A549 (cell line): Measurements from ENCODE around the gene ZNF280B. TPM values are rescaled to one million over a fixed set of nuclear protein-coding genes. Genes with fewer than 3 reads are reported as not detected.

Experiments used
- ATAC-seq, 2 experiments: fragments of 200-7000 bp in 1 of 2; fragments of >200 bp in 1 of 2; cut with Nextera tagmentation in 1 of 2; cut with Tn5 transposase in 1 of 2; 3 replicates each; pipeline versions ENCODE4 v1.8.0 to v1.9.1; 2018 to 2020; ENCODE audit warnings: mild to moderate bottlenecking in 1 of 2, moderate library complexity in 1 of 2
- CTCF ChIA-PET: fragments of 300-600 bp; sonication (Branson Sonifier 250); formaldehyde crosslinking; extraction: SDS; loops from one replicate; lab custom pipeline; 2021; ENCODE audit warnings: antibody characterized with exemption, inconsistent platforms; lab: Yijun Ruan, JAX
- POLR2A ChIA-PET: fragments of 350-600 bp; formaldehyde crosslinking; extraction: SDS; loops from one replicate; lab custom pipeline; 2021; ENCODE audit warnings: antibody characterized with exemption, inconsistent platforms; lab: Yijun Ruan, JAX
- DNase-seq, 2 experiments: peaks; one replicate each; pipeline versions ENCODE4 v3.0.0 to v3.0.0-alpha.2; 2011 to 2016; ENCODE audit warnings: low read depth in 1 of 2, low spot score in 1 of 2
- FAIRE-seq: peaks from 2 replicates; lab custom pipeline; 2011; peaks lifted over from hg19 to GRCh38; lab: Jason Lieb, UNC
- H3K27ac ChIP-seq, 2 experiments: fragments of >200 bp; sonication (Bioruptor Twin); formaldehyde crosslinking; 3 replicates each; pipeline ENCODE4 v1.5.1; 2016 to 2017
- H3K4me1 ChIP-seq: fragments of >200 bp; sonication (Bioruptor Twin); formaldehyde crosslinking; 3 replicates; pipeline ENCODE4 v1.6.1; 2016
- H3K4me2 ChIP-seq: fragments of >200 bp; sonication (Bioruptor Twin); formaldehyde crosslinking; 3 replicates; pipeline ENCODE4 v1.6.1; 2016
- H3K4me3 ChIP-seq: fragments of >200 bp; sonication (Bioruptor Twin); formaldehyde crosslinking; 3 replicates; pipeline ENCODE4 v1.5.1; 2016
- H3K9me3 ChIP-seq: fragments of >200 bp; sonication (Bioruptor Twin); formaldehyde crosslinking; 3 replicates; pipeline ENCODE4 v1.6.1; 2016
- CBX2 ChIP-seq: fragments of 200-600 bp; sonication (generic); IDR thresholded peaks from 2 replicates; pipeline ENCODE4 v1.6.1; 2016; ENCODE audit warnings: low read depth, mild to moderate bottlenecking, borderline replicate concordance
- CBX8 ChIP-seq: fragments of 200-600 bp; sonication (generic); IDR thresholded peaks from 2 replicates; pipeline ENCODE4 v1.6.1; 2016
- CEBPB ChIP-seq, 2 experiments: fragments of >200 bp in 1 of 2; sonication (Bioruptor Twin) in 1 of 2; formaldehyde crosslinking in 1 of 2; IDR thresholded peaks; 2 replicates each; pipeline ENCODE4 v1.6.1; 2012 to 2016
- CHD2 ChIP-seq: fragments of 150-350 bp; IDR thresholded peaks from 2 replicates; pipeline ENCODE4 v1.6.1; 2014; ENCODE audit warnings: low read length; ENCODE audit not compliant: partially characterized antibody
- CHD4 ChIP-seq: fragments of 200-600 bp; sonication (generic); IDR thresholded peaks from 2 replicates; pipeline ENCODE4 v1.6.1; 2016; ENCODE audit warnings: antibody characterized with exemption, mild to moderate bottlenecking, borderline replicate concordance
- FOSL2 ChIP-seq, 2 experiments: fragments of 450-650 bp in 1 of 2; fragments of >200 bp in 1 of 2; sonication (Bioruptor Twin) in 1 of 2; formaldehyde crosslinking; IDR thresholded peaks; 2 replicates each; pipeline versions ENCODE4 v1.5.0 to v1.6.1; 2016 to 2020; ENCODE audit warnings: mild to moderate bottlenecking in 1 of 2, moderate library complexity in 1 of 2
- FOXS1 ChIP-seq: fragments of 250-450 bp; sonication (Bioruptor Pico); IDR thresholded peaks from 2 replicates; pipeline ENCODE4 v1.5.0; 2020; ENCODE audit warnings: mild to moderate bottlenecking, moderate library complexity
- HES2 ChIP-seq: fragments of >200 bp; sonication (Bioruptor Twin); formaldehyde crosslinking; IDR thresholded peaks from 2 replicates; pipeline ENCODE4 v1.6.1; 2016
- HOXB13 ChIP-seq: fragments of 250-450 bp; sonication (Bioruptor Pico); IDR thresholded peaks from 2 replicates; pipeline ENCODE4 v1.5.0; 2020; ENCODE audit warnings: low read depth, mild to moderate bottlenecking, moderate library complexity
- KDM1A ChIP-seq: fragments of 200-600 bp; sonication (generic); IDR thresholded peaks from 2 replicates; pipeline ENCODE4 v1.6.1; 2016; ENCODE audit warnings: low read depth, mild to moderate bottlenecking
- MAZ ChIP-seq: fragments of 150-350 bp; IDR thresholded peaks from 2 replicates; pipeline ENCODE4 v1.6.1; 2014; ENCODE audit warnings: antibody characterized with exemption, low read depth, low read length, borderline replicate concordance
- NFE2L2 ChIP-seq: fragments of 150-350 bp; conservative IDR thresholded peaks from 2 replicates; pipeline ENCODE4 v1.6.1; 2014; ENCODE audit warnings: low read length
- PHF8 ChIP-seq: fragments of 200-600 bp; sonication (generic); IDR thresholded peaks from 2 replicates; pipeline ENCODE4 v1.6.1; 2016; ENCODE audit warnings: low read depth, mild to moderate bottlenecking, antibody characterized with exemption, moderate library complexity, borderline replicate concordance
- POLR2AphosphoS2 ChIP-seq: conservative IDR thresholded peaks from 2 replicates; pipeline ENCODE4 v1.6.1; 2012; ENCODE audit warnings: low read length, improper control_type of control experiment, inconsistent platforms
- RARB ChIP-seq: fragments of 250-450 bp; sonication (Bioruptor Pico); IDR thresholded peaks from 2 replicates; pipeline ENCODE4 v1.8.0; 2021; ENCODE audit warnings: mild to moderate bottlenecking, moderate library complexity
- RCOR1 ChIP-seq: fragments of 150-350 bp; IDR thresholded peaks from 2 replicates; pipeline ENCODE4 v1.6.1; 2014; ENCODE audit warnings: antibody characterized with exemption, low read length, low read depth
- RFX5 ChIP-seq: fragments of 450-650 bp; IDR thresholded peaks from 2 replicates; pipeline ENCODE4 v1.7.1; 2014; ENCODE audit warnings: antibody characterized with exemption, mild to moderate bottlenecking, moderate library complexity
- SMC3 ChIP-seq: fragments of >200 bp; sonication (Bioruptor Twin); formaldehyde crosslinking; IDR thresholded peaks from 3 replicates; pipeline ENCODE4 v1.6.1; 2018; ENCODE audit warnings: inconsistent platforms
- TP53 ChIP-seq: fragments of 250-450 bp; sonication (Bioruptor Pico); IDR thresholded peaks from 2 replicates; pipeline ENCODE4 v1.5.0; 2021; ENCODE audit warnings: mild to moderate bottlenecking, moderate library complexity
- ZC3H11A ChIP-seq: fragments of 450-650 bp; IDR thresholded peaks from 2 replicates; pipeline ENCODE4 v1.6.1; 2014; ENCODE audit warnings: antibody characterized with exemption, mild to moderate bottlenecking
- ZFP36 ChIP-seq: fragments of 450-650 bp; IDR thresholded peaks from 2 replicates; pipeline ENCODE4 v1.6.1; 2014; ENCODE audit warnings: borderline replicate concordance; ENCODE audit not compliant: partially characterized antibody
- ZSCAN20 ChIP-seq: fragments of 250-450 bp; sonication (Bioruptor Pico); IDR thresholded peaks from 2 replicates; pipeline ENCODE4 v1.8.0; 2022; ENCODE audit warnings: mild to moderate bottlenecking, moderate library complexity
- WGBS: methylation state at CpG from one replicate; pipeline ENCODE4 v1.1.6; 2017; ENCODE audit errors: missing lambda C conversion rate; 5-methylcytosine and 5-hydroxymethylcytosine counted together
- polyA plus RNA-seq, 4 experiments: library from polyadenylated mRNA; depleted of rRNA in 3 of 4; stranded (reverse); fragments of >200 nt; fragmentation: RNase III in 1 of 4; extraction: RNeasy Plus Mini Kit Qiagen cat#74134 plus additional on column Dnase treatment in 1 of 4; gene quantifications; 2 replicates in 3 of 4; 3 replicates in 1 of 4; pipeline ENCODE4 v1.2.3, GENCODE V29; 2011 to 2017
- TF ChIP-seq, protein P1 (sequence below): fragments of 250-450 bp; sonication (Bioruptor Pico); IDR thresholded peaks from 2 replicates; pipeline ENCODE4 v1.5.0; 2020; ENCODE audit warnings: low read depth, mild to moderate bottlenecking, moderate library complexity
- TF ChIP-seq, protein P2 (sequence below): fragments of 450-650 bp; IDR thresholded peaks from 2 replicates; pipeline ENCODE4 v1.6.1; 2014; ENCODE audit warnings: antibody characterized with exemption
- TF ChIP-seq, protein P3 (sequence below): fragments of >200 bp; sonication (Bioruptor Twin); formaldehyde crosslinking; IDR thresholded peaks from 3 replicates; pipeline ENCODE4 v1.5.1; 2016

ZNF280B gene
- polyA plus RNA-seq, 2 of the 4 experiments (the other 2 are of a cell fraction) = 2.3 to 5.1 TPM

- 78% methylated on average over 1 of the region's 1 CpG for WGBS
- no peak overlapping the region for H3K4me2 ChIP-seq
- FAIRE-seq = no peak
- peaks cover 7% of the 10 kb centered on the region; the same call in 1 of the 3 replicates for H3K4me1 ChIP-seq
- ChIA-PET CTCF (interaction anchor here (1.0 kb wide), 1 partner anchor 10 kb away, joined by 3 read pairs; the partner anchor contains the start of gene PRAME), POLR2A (interaction anchor here (2.1 kb wide), 1 partner anchor 29 kb away, joined by 9 read pairs; the partner anchor contains the start of gene ZNF280A)
- TF ChIP-seq KDM1A = no peak
- TF ChIP-seq, protein P1, sequence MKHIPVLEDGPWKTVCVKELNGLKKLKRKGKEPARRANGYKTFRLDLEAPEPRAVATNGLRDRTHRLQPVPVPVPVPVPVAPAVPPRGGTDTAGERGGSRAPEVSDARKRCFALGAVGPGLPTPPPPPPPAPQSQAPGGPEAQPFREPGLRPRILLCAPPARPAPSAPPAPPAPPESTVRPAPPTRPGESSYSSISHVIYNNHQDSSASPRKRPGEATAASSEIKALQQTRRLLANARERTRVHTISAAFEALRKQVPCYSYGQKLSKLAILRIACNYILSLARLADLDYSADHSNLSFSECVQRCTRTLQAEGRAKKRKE = no peak
- no peak for TF ChIP-seq NFE2L2
- TF ChIP-seq ZSCAN20 (CRISPR knock-in tag) = no peak
- no peak for TF ChIP-seq SMC3
- TF ChIP-seq POLR2AphosphoS2 = no peak
- no peak for TF ChIP-seq RFX5
- no peak for TF ChIP-seq ZC3H11A
- no peak for TF ChIP-seq PHF8
- no peak for TF ChIP-seq FOXS1
- TF ChIP-seq RCOR1 = no peak
- no peak for TF ChIP-seq TP53 (CRISPR knock-in tag)
- TF ChIP-seq HOXB13 = no peak
- TF ChIP-seq CHD2 = no peak
- no peak for DNase-seq
- no peak for ATAC-seq
- H3K4me3 ChIP-seq = no peak overlapping the region
- no peaks in the 10 kb centered on the region for H3K9me3 ChIP-seq
- no peak overlapping the region for H3K27ac ChIP-seq
These were observed 40.4 kb upstream of the ZNF280B start for GRCh38 chr22:22548910-22549309.

DNA sequence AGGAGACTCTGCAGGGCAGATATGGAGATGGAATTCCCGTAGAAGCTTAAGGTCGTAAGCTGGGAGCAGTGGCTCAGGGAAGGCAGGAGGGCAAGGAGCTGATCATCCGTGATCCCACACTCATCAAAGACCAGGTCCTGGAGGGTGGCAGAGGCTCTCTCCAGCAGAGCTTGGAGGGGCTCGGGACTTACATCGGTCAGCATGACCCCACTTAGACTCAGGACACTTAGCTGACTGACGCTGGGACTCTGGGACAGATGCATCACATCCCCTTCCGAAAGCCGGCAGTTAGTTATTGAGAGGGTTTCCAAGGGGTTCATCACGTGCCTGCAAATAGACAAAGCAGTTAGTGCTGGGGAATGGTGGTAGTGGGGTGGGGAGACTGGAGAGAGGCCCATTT is 39.8 kb upstream of the ZNF280B start:
- Histone ChIP-seq H3K9me3 (no peaks in the 10 kb centered on the region), H3K27ac (no peak overlapping the region), H3K4me1 (peaks cover 1% of the 10 kb centered on the region; the same call in 1 of the 3 replicates), H3K4me2 (no peak overlapping the region), H3K4me3 (no peak overlapping the region)
- ATAC-seq (no peak), DNase-seq (no peak), FAIRE-seq (no peak)
- ChIA-PET POLR2A (interaction anchor here (2.1 kb wide), 1 partner anchor 28 kb away, joined by 9 read pairs; the partner anchor contains the start of gene ZNF280A), CTCF (interaction anchor here (1.0 kb wide), 1 partner anchor 15 kb away, joined by 4 read pairs; no protein-coding TSS in a partner anchor)
- WGBS = 96% methylated on average over 3 of the region's 9 CpGs
- TF ChIP-seq HES2 (no peak), POLR2AphosphoS2 (no peak), CEBPB (IDR thresholded peaks at IDR 0.05) (no peak), HOXB13 (no peak), RFX5 (no peak), CBX2 (no peak)
- TF ChIP-seq, protein P2, sequence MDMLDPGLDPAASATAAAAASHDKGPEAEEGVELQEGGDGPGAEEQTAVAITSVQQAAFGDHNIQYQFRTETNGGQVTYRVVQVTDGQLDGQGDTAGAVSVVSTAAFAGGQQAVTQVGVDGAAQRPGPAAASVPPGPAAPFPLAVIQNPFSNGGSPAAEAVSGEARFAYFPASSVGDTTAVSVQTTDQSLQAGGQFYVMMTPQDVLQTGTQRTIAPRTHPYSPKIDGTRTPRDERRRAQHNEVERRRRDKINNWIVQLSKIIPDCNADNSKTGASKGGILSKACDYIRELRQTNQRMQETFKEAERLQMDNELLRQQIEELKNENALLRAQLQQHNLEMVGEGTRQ = no peak

- no peak for TF ChIP-seq KDM1A
- no peak for TF ChIP-seq CBX2
- TF ChIP-seq, protein P3, sequence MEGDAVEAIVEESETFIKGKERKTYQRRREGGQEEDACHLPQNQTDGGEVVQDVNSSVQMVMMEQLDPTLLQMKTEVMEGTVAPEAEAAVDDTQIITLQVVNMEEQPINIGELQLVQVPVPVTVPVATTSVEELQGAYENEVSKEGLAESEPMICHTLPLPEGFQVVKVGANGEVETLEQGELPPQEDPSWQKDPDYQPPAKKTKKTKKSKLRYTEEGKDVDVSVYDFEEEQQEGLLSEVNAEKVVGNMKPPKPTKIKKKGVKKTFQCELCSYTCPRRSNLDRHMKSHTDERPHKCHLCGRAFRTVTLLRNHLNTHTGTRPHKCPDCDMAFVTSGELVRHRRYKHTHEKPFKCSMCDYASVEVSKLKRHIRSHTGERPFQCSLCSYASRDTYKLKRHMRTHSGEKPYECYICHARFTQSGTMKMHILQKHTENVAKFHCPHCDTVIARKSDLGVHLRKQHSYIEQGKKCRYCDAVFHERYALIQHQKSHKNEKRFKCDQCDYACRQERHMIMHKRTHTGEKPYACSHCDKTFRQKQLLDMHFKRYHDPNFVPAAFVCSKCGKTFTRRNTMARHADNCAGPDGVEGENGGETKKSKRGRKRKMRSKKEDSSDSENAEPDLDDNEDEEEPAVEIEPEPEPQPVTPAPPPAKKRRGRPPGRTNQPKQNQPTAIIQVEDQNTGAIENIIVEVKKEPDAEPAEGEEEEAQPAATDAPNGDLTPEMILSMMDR = no peak
- no peak for TF ChIP-seq RARB (CRISPR knock-in tag)
- TF ChIP-seq ZFP36 = no peak
- no peak for TF ChIP-seq TP53 (CRISPR knock-in tag)
- TF ChIP-seq CHD4 = no peak
- no peak for TF ChIP-seq MAZ
- no peak for TF ChIP-seq FOSL2 (IDR thresholded peaks at IDR 0.05)
- TF ChIP-seq FOSL2 (CRISPR knock-in tag; IDR thresholded peaks at IDR 0.05) = no peak
- TF ChIP-seq CBX8 = no peak
- Histone ChIP-seq H3K4me1 (no peaks in the 10 kb centered on the region), H3K9me3 (no peaks in the 10 kb centered on the region), H3K4me2 (no peak overlapping the region), H3K27ac (no peak overlapping the region), H3K4me3 (no peak overlapping the region)
- ChIA-PET CTCF (interaction anchor here (1.0 kb wide), 1 partner anchor 14 kb away, joined by 4 read pairs; no protein-coding TSS in a partner anchor), POLR2A (interaction anchor here (2.1 kb wide), 1 partner anchor 28 kb away, joined by 9 read pairs; the partner anchor contains the start of gene ZNF280A)
- WGBS = 100% methylated on average over 2 of the region's 3 CpGs
- DNase-seq = no peak
- no peak for FAIRE-seq
- no peak for ATAC-seq
These were observed 39.3 kb upstream of the ZNF280B start for GRCh38 chr22:22547692-22548300.
